SK-N-MC (cell line): Measurements from ENCODE around the gene EZH1.

Experiments
- EZH2 ChIP-seq: fragments of 200-600 bp; sonication (generic); IDR thresholded peaks from one replicate; pipeline ENCODE4 v1.6.1; 2017; ENCODE audit warnings: antibody characterized with exemption
- FOXP2 ChIP-seq: optimal IDR thresholded peaks from 2 replicates; pipeline ENCODE3; 2011; ENCODE audit warnings: mild to moderate bottlenecking, moderate library complexity; ENCODE audit not compliant: insufficient read depth; ENCODE audit errors: extremely low read length, control extremely low read depth
- POLR2AphosphoS5 ChIP-seq: IDR thresholded peaks from 2 replicates; pipeline ENCODE4 v1.6.1; 2012; ENCODE audit warnings: mild to moderate bottlenecking, low read depth, low read length, borderline replicate concordance

GRCh38 chr17:42694524-42694923 is 50.3 kb downstream of the EZH1 start:
- TF ChIP-seq EZH2 (no peak), POLR2AphosphoS5 (no peak), FOXP2 (no peak)
